ENCODE results near the gene HOXD10. TPM values are rescaled to one million over a fixed set of nuclear protein-coding genes. Genes with fewer than 3 reads are reported as not detected.

Gene HOXD10
- total and polyA plus RNA-seq, 9 of the 15 experiments (the other 6 are each of a cell fraction or from before 2014, with no cell fraction given): not detected

- TF ChIP-seq ETS2 (tag; IDR thresholded peaks at IDR 0.05; ENCODE audit: borderline replicate concordance, poor library complexity, severe bottlenecking): no peak
- 0 out of 2 replicates have a peak, but pooled peaks have one; percentile 43 for TF ChIP-seq ESRRA (IDR thresholded peaks at IDR 0.05; ENCODE audit: borderline replicate concordance, low read depth)
- TF ChIP-seq ZNF740 (CRISPR knock-in tag; IDR thresholded peaks at IDR 0.05): 0 out of 2 replicates have a peak, but pooled peaks have one; percentile 35
- no peak for TF ChIP-seq ZNF740 (tag; IDR thresholded peaks at IDR 0.05)
- no peak for TF ChIP-seq CEBPZ (IDR thresholded peaks at IDR 0.05; ENCODE audit: borderline replicate concordance, low read depth, low read length)
- TF ChIP-seq E2F8 (IDR thresholded peaks at IDR 0.05; ENCODE audit: low read depth, partially characterized antibody): peak; percentile 44
- TF ChIP-seq CBFB (CRISPR knock-in tag; IDR thresholded peaks at IDR 0.05): 0 out of 2 replicates have a peak, but pooled peaks have one; percentile 51
- TF ChIP-seq TCFL5 (CRISPR knock-in tag; conservative IDR thresholded peaks at IDR 0.05): no peak
- peak; percentile 59 for TF ChIP-seq BCOR (IDR thresholded peaks at IDR 0.05)
- TF ChIP-seq ZNF644 (tag; IDR thresholded peaks at IDR 0.05; ENCODE audit: low read depth): no peak
- TF ChIP-seq, protein P1, sequence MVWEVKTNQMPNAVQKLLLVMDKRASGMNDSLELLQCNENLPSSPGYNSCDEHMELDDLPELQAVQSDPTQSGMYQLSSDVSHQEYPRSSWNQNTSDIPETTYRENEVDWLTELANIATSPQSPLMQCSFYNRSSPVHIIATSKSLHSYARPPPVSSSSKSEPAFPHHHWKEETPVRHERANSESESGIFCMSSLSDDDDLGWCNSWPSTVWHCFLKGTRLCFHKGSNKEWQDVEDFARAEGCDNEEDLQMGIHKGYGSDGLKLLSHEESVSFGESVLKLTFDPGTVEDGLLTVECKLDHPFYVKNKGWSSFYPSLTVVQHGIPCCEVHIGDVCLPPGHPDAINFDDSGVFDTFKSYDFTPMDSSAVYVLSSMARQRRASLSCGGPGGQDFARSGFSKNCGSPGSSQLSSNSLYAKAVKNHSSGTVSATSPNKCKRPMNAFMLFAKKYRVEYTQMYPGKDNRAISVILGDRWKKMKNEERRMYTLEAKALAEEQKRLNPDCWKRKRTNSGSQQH (CRISPR knock-in tag; IDR thresholded peaks at IDR 0.05): no peak
- TF ChIP-seq ZNF143 (CRISPR knock-in tag; IDR thresholded peaks at IDR 0.05): peak; percentile 38; the same call in 1 of the 2 replicates
- TF ChIP-seq CBFA2T2 (conservative IDR thresholded peaks at IDR 0.05): no peak
- no peak for TF ChIP-seq NR2C2 (CRISPR knock-in tag; IDR thresholded peaks at IDR 0.05)
- peak; percentile 52; the same call in 1 of the 2 replicates for TF ChIP-seq NR2C2 (tag; IDR thresholded peaks at IDR 0.05)
- 0 out of 2 replicates have a peak, but pooled peaks have one; percentile 18 for TF ChIP-seq ZNF24 (IDR thresholded peaks at IDR 0.05)
- TF ChIP-seq ELF2 (CRISPR knock-in tag; IDR thresholded peaks at IDR 0.05): peak; percentile 73; the same call in 1 of the 2 replicates
- no peak for TF ChIP-seq PURB (CRISPR knock-in tag; IDR thresholded peaks at IDR 0.05; ENCODE audit: low read depth)
These were observed 24.1 kb downstream of the HOXD10 start (continued) for GRCh38 chr2:176140513-176141317.
